Activated naive CD4-positive, alpha-beta T cell treated with anti-CD3 and anti-CD28 coated beads, Interleukin-2, amount 50 U/mL, for 24 hours (primary cell): ENCODE data around the gene SEMA4C.

Experiments
- H3K27ac Mint-ChIP-seq: one replicate; pipeline ENCODE4 v1.8.0; 2021; ENCODE audit warnings: mild to moderate bottlenecking, mixed read lengths
- H3K27me3 Mint-ChIP-seq: one replicate; pipeline ENCODE4 v1.8.0; 2021; ENCODE audit warnings: mixed read lengths
- H3K36me3 Mint-ChIP-seq: one replicate; pipeline ENCODE4 v1.8.0; 2021; ENCODE audit warnings: mixed read lengths
- H3K4me1 Mint-ChIP-seq: one replicate; pipeline ENCODE4 v1.8.0; 2021; ENCODE audit warnings: mixed read lengths
- H3K4me3 Mint-ChIP-seq: one replicate; pipeline ENCODE4 v1.8.0; 2021; ENCODE audit warnings: mild to moderate bottlenecking, mixed read lengths
- H3K9me3 Mint-ChIP-seq: one replicate; pipeline ENCODE4 v1.8.0; 2021; ENCODE audit warnings: mixed read lengths

The SEMA4C gene

DNA sequence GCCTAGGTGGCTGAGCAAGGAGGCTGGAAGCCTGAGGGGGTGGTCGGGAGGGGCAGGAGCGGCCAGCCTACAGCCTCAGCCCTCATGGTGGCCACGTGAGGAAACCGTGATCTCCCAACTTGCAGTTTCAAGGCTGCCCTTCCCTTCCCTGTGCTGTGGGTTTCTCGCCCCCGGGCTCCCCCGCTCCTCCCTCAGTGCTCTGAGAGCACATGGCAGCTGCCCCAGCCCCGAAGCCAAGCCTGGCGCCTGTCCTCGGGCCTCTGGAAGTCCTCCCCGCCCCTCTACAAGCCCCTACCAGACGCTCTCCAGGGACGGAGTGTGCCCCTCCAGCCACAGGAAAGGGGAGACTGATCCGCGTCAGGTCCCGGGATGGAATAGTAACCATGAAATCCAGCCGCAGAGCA is 25.5 kb downstream of the SEMA4C start:
- no peaks in the 10 kb centered on the region for H3K27me3 Mint-ChIP-seq
- H3K9me3 Mint-ChIP-seq, result no peaks in the 10 kb centered on the region
- H3K4me3 Mint-ChIP-seq, result no peak overlapping the region
- no peak overlapping the region for H3K27ac Mint-ChIP-seq
- peaks cover 4% of the 10 kb centered on the region for H3K4me1 Mint-ChIP-seq
- H3K36me3 Mint-ChIP-seq, result peaks cover 4% of the 10 kb centered on the region

GRCh38 chr2:96843538-96844268 is 26.2 kb downstream of the SEMA4C start, which contains the start of gene ANKRD23:
TSS of gene ANKRD23 (minus strand) at chr2:96844021. CDS start at chr2:96843992, 29 bp downstream.
- peaks cover 4% of the 10 kb centered on the region for H3K36me3 Mint-ChIP-seq
- no peaks in the 10 kb centered on the region for H3K27me3 Mint-ChIP-seq
- no peak within 1 kb of the TSS for H3K4me3 Mint-ChIP-seq
- H3K9me3 Mint-ChIP-seq, result no peaks in the 10 kb centered on the region
- peaks cover 8% of the 10 kb centered on the region for H3K4me1 Mint-ChIP-seq
- no peak within 1 kb of the TSS for H3K27ac Mint-ChIP-seq

GRCh38 chr2:96842600-96842999 is 27.3 kb downstream of the SEMA4C start:
- H3K27me3 Mint-ChIP-seq, result no peaks in the 10 kb centered on the region
- no peak overlapping the region for H3K27ac Mint-ChIP-seq
- H3K4me3 Mint-ChIP-seq, result no peak overlapping the region
- peaks cover 2% of the 10 kb centered on the region for H3K36me3 Mint-ChIP-seq
- H3K9me3 Mint-ChIP-seq, result no peaks in the 10 kb centered on the region
- H3K4me1 Mint-ChIP-seq, result peaks cover 8% of the 10 kb centered on the region

DNA sequence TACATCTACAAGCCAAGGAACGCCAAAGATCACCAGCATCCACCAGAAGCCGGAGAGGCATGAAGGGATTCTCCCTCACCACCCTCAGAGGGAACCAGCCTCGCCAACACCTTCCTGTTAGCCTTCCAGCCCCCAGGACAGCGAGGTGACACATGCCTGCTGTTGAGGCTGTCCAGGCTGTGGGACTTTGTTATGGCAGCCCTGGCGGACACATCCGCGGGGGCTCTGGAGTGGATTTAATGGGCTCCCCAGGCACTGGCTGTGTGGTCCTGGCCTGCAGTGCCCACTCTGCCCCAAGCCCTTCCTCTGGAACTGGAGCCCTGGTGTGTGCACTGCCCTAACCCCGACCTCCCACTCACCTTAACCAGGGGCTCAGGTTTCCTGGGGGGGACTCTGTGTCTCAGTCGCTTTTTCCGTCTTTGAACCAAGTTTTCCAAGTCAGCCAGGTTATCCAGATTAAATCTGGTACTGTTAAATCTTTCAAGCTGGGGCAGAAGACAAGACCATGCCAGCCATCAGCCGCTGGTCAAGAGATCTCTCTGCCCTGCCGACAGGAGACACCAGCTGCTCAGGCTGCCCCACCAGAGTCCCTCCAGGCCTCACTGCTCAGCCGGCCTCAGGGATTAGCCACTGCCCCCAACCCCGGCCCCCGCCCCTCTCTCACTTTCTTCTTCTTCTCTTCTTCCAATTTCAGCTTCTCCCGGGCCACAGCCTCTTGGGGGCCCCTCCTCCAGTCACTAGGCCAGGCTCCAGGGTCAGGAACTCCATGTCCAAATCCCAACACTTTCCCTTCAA is 28.0 kb downstream of the SEMA4C start:
- H3K9me3 Mint-ChIP-seq, result no peaks in the 10 kb centered on the region
- peaks cover 2% of the 10 kb centered on the region for H3K36me3 Mint-ChIP-seq
- no peak overlapping the region for H3K4me3 Mint-ChIP-seq
- H3K27me3 Mint-ChIP-seq, result no peaks in the 10 kb centered on the region
- H3K27ac Mint-ChIP-seq, result no peak overlapping the region
- H3K4me1 Mint-ChIP-seq, result peaks cover 8% of the 10 kb centered on the region

- H3K4me1 Mint-ChIP-seq, result peaks cover 8% of the 10 kb centered on the region
- H3K9me3 Mint-ChIP-seq, result no peaks in the 10 kb centered on the region
- peak overlapping the region; percentile 23 for H3K27ac Mint-ChIP-seq
- peaks cover 2% of the 10 kb centered on the region for H3K36me3 Mint-ChIP-seq
- H3K4me3 Mint-ChIP-seq, result peak overlapping the region; percentile 44
- H3K27me3 Mint-ChIP-seq, result no peaks in the 10 kb centered on the region
Observed at GRCh38 chr2:96839875-96840850, 29.7 kb downstream of the SEMA4C start.

GRCh38 chr2:96839293-96839874 is 30.5 kb downstream of the SEMA4C start:
- H3K9me3 Mint-ChIP-seq, result no peaks in the 10 kb centered on the region
- peak overlapping the region; percentile 44 for H3K4me3 Mint-ChIP-seq
- peak overlapping the region; percentile 23 for H3K27ac Mint-ChIP-seq
- H3K27me3 Mint-ChIP-seq, result no peaks in the 10 kb centered on the region
- H3K4me1 Mint-ChIP-seq, result peaks cover 8% of the 10 kb centered on the region
- no peaks in the 10 kb centered on the region for H3K36me3 Mint-ChIP-seq

DNA sequence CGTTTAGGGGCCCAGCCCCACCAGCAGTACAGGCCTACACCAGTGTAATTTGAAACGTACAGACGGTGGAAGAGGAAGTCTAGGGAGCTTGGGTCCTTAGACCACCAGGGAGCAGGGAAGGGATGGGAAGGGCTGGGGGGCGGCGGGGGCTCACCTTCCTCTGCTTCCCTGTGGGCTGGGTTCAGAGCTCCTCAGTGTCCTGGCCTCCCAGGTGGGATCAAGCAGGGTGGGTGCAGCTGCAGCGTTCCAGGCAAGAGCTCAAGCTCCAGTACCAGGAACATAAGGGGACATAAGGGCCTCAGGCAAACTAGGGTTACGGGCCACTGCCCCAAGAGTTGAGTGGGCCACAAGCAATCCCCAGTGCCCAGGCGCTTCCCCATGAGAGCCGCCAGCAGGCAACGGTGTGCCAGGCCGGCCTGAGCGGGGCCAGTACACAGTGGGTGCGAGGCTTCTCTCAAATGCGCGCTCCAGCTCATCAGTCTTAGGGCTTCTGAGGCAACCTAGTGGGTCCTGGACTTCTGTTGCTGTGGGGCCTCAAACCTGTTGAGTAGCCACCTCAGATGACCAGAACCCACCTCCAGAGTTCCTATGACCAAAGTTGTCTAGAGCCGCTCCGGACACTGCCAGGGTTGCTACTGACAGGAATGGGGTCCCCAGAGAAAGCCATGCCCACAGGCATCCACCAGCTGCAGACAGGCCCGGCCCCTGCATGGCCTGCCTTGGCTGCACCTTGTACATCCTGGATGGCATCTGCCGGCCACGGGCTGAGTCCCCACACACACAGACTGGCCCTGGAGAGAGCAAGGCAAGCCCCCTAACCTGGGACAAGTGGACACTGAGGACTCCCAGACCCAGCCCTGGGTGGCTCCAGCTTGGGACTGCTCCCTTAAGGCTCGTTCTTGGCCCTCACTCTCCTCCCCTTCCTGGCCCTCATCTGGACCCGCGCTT is 31.3 kb downstream of the SEMA4C start:
- Mint-ChIP-seq H3K27ac (no peak overlapping the region), H3K36me3 (no peaks in the 10 kb centered on the region), H3K4me3 (no peak overlapping the region), H3K9me3 (no peaks in the 10 kb centered on the region), H3K27me3 (no peaks in the 10 kb centered on the region), H3K4me1 (peaks cover 8% of the 10 kb centered on the region)

- no peaks in the 10 kb centered on the region for H3K36me3 Mint-ChIP-seq
- H3K27me3 Mint-ChIP-seq, result no peaks in the 10 kb centered on the region
- H3K4me3 Mint-ChIP-seq, result no peak overlapping the region
- no peak overlapping the region for H3K27ac Mint-ChIP-seq
- H3K9me3 Mint-ChIP-seq, result no peaks in the 10 kb centered on the region
- peaks cover 4% of the 10 kb centered on the region for H3K4me1 Mint-ChIP-seq
Observed at GRCh38 chr2:96837575-96837974, 32.3 kb downstream of the SEMA4C start.

- no peaks in the 10 kb centered on the region for H3K9me3 Mint-ChIP-seq
- H3K4me3 Mint-ChIP-seq, result no peak overlapping the region
- peaks cover 4% of the 10 kb centered on the region for H3K4me1 Mint-ChIP-seq
- peaks cover 2% of the 10 kb centered on the region for H3K36me3 Mint-ChIP-seq
- H3K27me3 Mint-ChIP-seq, result no peaks in the 10 kb centered on the region
- no peak overlapping the region for H3K27ac Mint-ChIP-seq
Observed at GRCh38 chr2:96835830-96836229, 34.0 kb downstream of the SEMA4C start.

DNA sequence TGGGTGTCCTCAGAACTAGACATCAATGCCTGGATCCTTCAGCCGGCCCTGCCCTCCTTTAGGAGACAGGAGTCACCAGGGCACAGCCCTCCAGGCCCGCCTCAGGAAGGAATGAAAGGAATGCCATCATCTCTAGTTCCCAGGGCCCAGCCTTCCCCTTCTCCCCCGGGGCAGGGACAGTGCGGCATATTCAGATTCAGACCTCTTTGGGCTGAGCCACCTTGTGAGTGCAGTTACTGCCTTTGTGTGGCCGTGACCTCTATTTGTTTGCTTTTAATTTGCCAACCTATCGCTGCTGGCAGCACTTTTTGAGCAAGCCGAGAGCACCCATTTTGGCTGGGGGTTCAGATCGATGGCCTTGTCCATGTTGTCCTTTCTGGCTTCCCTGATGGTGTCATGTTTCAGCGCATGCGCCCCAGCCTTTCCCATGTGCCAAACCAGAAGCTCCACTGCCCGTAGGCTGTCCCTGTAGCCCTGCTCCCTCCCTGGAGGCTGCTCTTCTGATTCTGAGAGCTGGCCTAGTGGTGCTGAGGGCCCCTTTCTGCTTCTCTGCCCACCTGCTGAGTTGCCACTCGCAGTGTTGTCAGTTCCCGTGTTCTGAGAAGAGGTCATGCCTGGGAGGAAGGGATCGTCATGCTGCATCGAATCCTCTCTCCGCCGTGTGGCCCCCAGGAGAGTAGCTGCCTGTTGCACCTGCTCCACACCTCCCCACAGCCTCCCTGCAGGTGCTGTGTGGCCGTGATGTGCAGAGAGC is 36.9 kb downstream of the SEMA4C start:
- Mint-ChIP-seq H3K4me3 (no peak overlapping the region), H3K4me1 (no peaks in the 10 kb centered on the region), H3K36me3 (peaks cover 10% of the 10 kb centered on the region), H3K27me3 (no peaks in the 10 kb centered on the region), H3K9me3 (no peaks in the 10 kb centered on the region), H3K27ac (no peak overlapping the region)

- Mint-ChIP-seq H3K27ac (no peak overlapping the region), H3K4me1 (no peaks in the 10 kb centered on the region), H3K27me3 (no peaks in the 10 kb centered on the region), H3K9me3 (no peaks in the 10 kb centered on the region), H3K36me3 (peaks cover 10% of the 10 kb centered on the region), H3K4me3 (no peak overlapping the region)
Observed at GRCh38 chr2:96832408-96832753, 37.5 kb downstream of the SEMA4C start.

GRCh38 chr2:96831679-96832078 is 38.2 kb downstream of the SEMA4C start:
- Mint-ChIP-seq H3K9me3 (no peaks in the 10 kb centered on the region), H3K4me3 (no peak overlapping the region), H3K4me1 (no peaks in the 10 kb centered on the region), H3K27ac (no peak overlapping the region), H3K27me3 (no peaks in the 10 kb centered on the region), H3K36me3 (peaks cover 10% of the 10 kb centered on the region)

DNA sequence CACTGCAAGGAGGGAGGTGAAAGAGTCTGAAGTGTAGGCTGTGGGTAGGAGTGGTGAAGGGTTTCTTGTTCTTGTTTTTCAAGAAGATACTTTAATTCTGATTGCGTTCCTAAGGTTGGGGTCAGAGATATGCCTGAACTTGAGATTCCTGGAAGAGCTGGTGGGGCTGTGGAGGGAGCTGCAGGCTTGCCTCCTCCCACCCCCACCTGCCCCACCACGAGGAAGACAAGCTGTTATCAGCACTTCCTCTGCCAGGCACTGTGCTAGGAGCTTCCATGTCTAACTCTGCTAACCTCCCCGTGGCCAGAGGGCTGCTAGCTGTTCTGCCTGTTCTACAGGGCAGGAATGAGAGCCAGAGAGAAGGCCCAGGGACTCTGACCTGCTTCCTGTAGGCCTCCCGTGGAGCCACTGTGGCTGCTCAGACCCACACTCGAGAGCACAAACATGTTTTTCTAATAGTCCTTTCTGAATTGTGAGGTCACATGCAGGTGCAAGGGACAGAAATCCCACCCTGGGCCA is 39.8 kb downstream of the SEMA4C start:
- H3K36me3 Mint-ChIP-seq, result peaks cover 10% of the 10 kb centered on the region
- H3K9me3 Mint-ChIP-seq, result no peaks in the 10 kb centered on the region
- no peaks in the 10 kb centered on the region for H3K27me3 Mint-ChIP-seq
- no peak overlapping the region for H3K27ac Mint-ChIP-seq
- H3K4me3 Mint-ChIP-seq, result no peak overlapping the region
- no peaks in the 10 kb centered on the region for H3K4me1 Mint-ChIP-seq
